Psoas muscle (tissue), 8 donors: ENCODE measurements around the gene CD1D. TPM values are rescaled to one million over a fixed set of nuclear protein-coding genes. Genes with fewer than 3 reads are reported as not detected.
"Not testable (repeated sequence)": the region's sequence is repeated elsewhere in the genome, so short reads cannot be mapped to it uniquely, and the experiment has no call there.

Experiments used
- ATAC-seq, 4 donors: fragments of 200-7000 bp; cut with Tn5 transposase; one replicate each; pipeline ENCODE4 v1.9.1; 2020; ENCODE audit warnings: moderate library complexity in 3 of 4, mild to moderate bottlenecking in 2 of 4
- DNase-seq, 2 donors: peaks; one replicate each; pipeline ENCODE4 v3.0.0-alpha.2; 2020
- H3K27ac ChIP-seq: fragments of 200-600 bp; one replicate; pipeline ENCODE4 v1.8.0; 2022
- H3K27me3 ChIP-seq, 3 donors: fragments of 200-600 bp in 1 of 3; one replicate each; pipeline versions ENCODE4 v1.6.1 to v1.8.0; 2013 to 2022; ENCODE audit warnings: low read length in 2 of 3, mild to moderate bottlenecking in 2 of 3, moderate library complexity in 1 of 3; ENCODE audit not compliant: insufficient read depth in 3 of 3
- H3K36me3 ChIP-seq, 2 donors: fragments of 200-600 bp in 1 of 2; one replicate each; pipeline versions ENCODE4 v1.6.1 to v1.8.0; 2013 to 2022; ENCODE audit warnings: low read depth in 1 of 2, mild to moderate bottlenecking in 1 of 2, moderate library complexity in 1 of 2; ENCODE audit not compliant: insufficient read depth in 1 of 2
- H3K4me1 ChIP-seq: fragments of 200-600 bp; one replicate; pipeline ENCODE4 v1.8.0; 2022
- H3K4me3 ChIP-seq: fragments of 200-600 bp; one replicate; pipeline ENCODE4 v1.8.0; 2022; ENCODE audit warnings: mild to moderate bottlenecking
- H3K9me3 ChIP-seq: fragments of 200-600 bp; one replicate; pipeline ENCODE4 v1.8.0; 2022
- CTCF ChIP-seq: fragments of 200-600 bp; IDR thresholded peaks from one replicate; pipeline ENCODE4 v1.8.0; 2022; ENCODE audit warnings: antibody characterized with exemption
- WGBS, 3 donors: extraction: QIAGEN DNeasy Blood & Tissue Kit; methylation state at CpG; one replicate each; pipeline versions ENCODE4 v1.1.6 to v1.1.7; 2013; 5-methylcytosine and 5-hydroxymethylcytosine counted together
- intact Hi-C, 2 donors: fragments of 100-400 bp; cut with DNase I; formaldehyde crosslinking; loops; one replicate each; pipeline versions ENCODE4 v1.11.0 to v1.14.2; 2022
- polyA plus RNA-seq, 3 donors: library from polyadenylated mRNA; stranded (reverse); fragments of 200-250 nt; gene quantifications; one replicate each; pipeline ENCODE4 v1.2.3, GENCODE V29; 2013
- total RNA-seq, 4 donors: library from RNA; stranded (reverse); fragmentation: NEBNext Ultra II Directional in 2 of 4; extraction: Animal tissue kit (Norgen Biotek cat#: 25700) in 2 of 4; gene quantifications; one replicate each; pipeline versions ENCODE4 v1.2.1 to v1.2.4, GENCODE V29; 2021 to 2023
- donor health status: healthy with polysubstance abuse.
- donor health status: DM: no; HTN: no; CAD: no; lungs with moderate emphysema.
- donor health status: Bipolar disorder and iron deficiency.
- donor health status: healthy.
- donor health status: DM: yes; HTN: yes; CAD: no.
- donor health status: DM: no; HTN: no; CAD: no.
- donor health status: DM: no; HTN: no; CAD: no.
- donor health status: DM: yes; HTN: yes; CAD: no.

Gene CD1D
- total and polyA plus RNA-seq, 7 donors = 0.59 to 7.8 (median 1.2) TPM

GRCh38 chr1:158208586-158209116, 28.0 kb downstream of the CD1D start:
- Histone ChIP-seq H3K9me3 (no peaks in the 10 kb centered on the region), H3K4me3 (no peak overlapping the region), H3K27me3 (no peaks in the 10 kb centered on the region), H3K36me3 (no peaks in the 10 kb centered on the region), H3K4me1 (no peaks in the 10 kb centered on the region), H3K27ac (no peak overlapping the region)
- WGBS, 3 donors = 61 to 69% (median 61%) methylated on average over 1 of the region's 1 CpG
- ATAC-seq (no peak), DNase-seq (no peak)
- TF ChIP-seq CTCF = no peak
- intact Hi-C loops = loop anchor here in 1 of 2 donors (5.0 kb wide), 1 partner anchor 789 kb away; no protein-coding TSS in a partner anchor

- intact Hi-C loops = no loop called here
- WGBS, 3 donors = 66 to 74% (median 67%) methylated on average over 9 to 10 of the region's 10 CpGs
- ATAC-seq (no peak), DNase-seq (no peak)
- Histone ChIP-seq H3K4me3 (no peak overlapping the region), H3K27ac (no peak overlapping the region), H3K4me1 (no peaks in the 10 kb centered on the region), H3K36me3 (no peaks in the 10 kb centered on the region), H3K27me3 (no peaks in the 10 kb centered on the region), H3K9me3 (no peaks in the 10 kb centered on the region)
- no peak for TF ChIP-seq CTCF
These were observed 31.6 kb downstream of the CD1D start for GRCh38 chr1:158212320-158212719.

GRCh38 chr1:158223445-158223844, 42.8 kb downstream of the CD1D start:
- H3K27ac ChIP-seq, H3K27me3 ChIP-seq, ATAC-seq, intact Hi-C loops, H3K36me3 ChIP-seq, H3K9me3 ChIP-seq, DNase-seq, H3K4me1 ChIP-seq, H3K4me3 ChIP-seq: not testable (repeated sequence)

- H3K9me3 ChIP-seq = peaks cover 2% of the 10 kb centered on the region
- 74 to 81% (median 79%) methylated on average over 2 of the region's 2 CpGs for WGBS, 3 donors
- H3K27ac ChIP-seq = no peak overlapping the region
- no peak overlapping the region for H3K4me3 ChIP-seq
- intact Hi-C loops = no loop called here
- H3K27me3 ChIP-seq = no peaks in the 10 kb centered on the region
- no peak for DNase-seq
- no peak for ATAC-seq
- H3K36me3 ChIP-seq = no peaks in the 10 kb centered on the region
- no peaks in the 10 kb centered on the region for H3K4me1 ChIP-seq
- TF ChIP-seq CTCF = no peak
These were observed 47.4 kb downstream of the CD1D start for GRCh38 chr1:158227904-158228623.

Other genes with a start within 250 kb of the CD1D start
- 1 to 10 TPM; 4.3 to 7.6 (median 6.4) TPM for gene KIRREL1, start 187.2 kb upstream of the CD1D start, total RNA-seq
- gene KIRREL1, start 187.2 kb upstream of the CD1D start, polyA plus RNA-seq = 1 to 10 TPM; 1.3 to 2.2 (median 1.8) TPM
- gene CD1A, start 73.5 kb downstream of the CD1D start, total RNA-seq = not detected
- not detected for gene CD1A, start 73.5 kb downstream of the CD1D start, polyA plus RNA-seq
- under 1 TPM in 2 of 4 donors, not detected in 2; 0.26 to 0.47 TPM for gene CD1C, start 109.0 kb downstream of the CD1D start, total RNA-seq
- under 1 TPM in 2 of 3 donors, not detected in 1; 0.06 to 0.09 TPM for gene CD1C, start 109.0 kb downstream of the CD1D start, polyA plus RNA-seq
- not detected for gene CD1B, start 150.6 kb downstream of the CD1D start, total RNA-seq
- gene CD1B, start 150.6 kb downstream of the CD1D start, polyA plus RNA-seq = under 1 TPM in 1 of 3 donors, not detected in 2; 0.03 TPM
- not detected for gene CD1E, start 173.0 kb downstream of the CD1D start, total RNA-seq
- under 1 TPM in 1 of 3 donors, not detected in 2; 0.08 TPM for gene CD1E, start 173.0 kb downstream of the CD1D start, polyA plus RNA-seq
- gene OR10T2, start 218.6 kb downstream of the CD1D start, total RNA-seq = not detected
- gene OR10T2, start 218.6 kb downstream of the CD1D start, polyA plus RNA-seq = not detected
- not detected for gene OR10K2, start 245.3 kb downstream of the CD1D start, total RNA-seq
- not detected for gene OR10K2, start 245.3 kb downstream of the CD1D start, polyA plus RNA-seq